WTC11 (cell line): ENCODE data around the gene GADL1. TPM values are rescaled to one million over a fixed set of nuclear protein-coding genes. Genes with fewer than 3 reads are reported as not detected.

ENCODE experiments used
- ATAC-seq: fragments of 200-7000 bp; cut with Tn5 transposase; 2 replicates; pipeline ENCODE4 v1.10.0; 2021; ENCODE audit warnings: mild to moderate bottlenecking, moderate library complexity
- CTCF ChIA-PET: fragments of 300-600 bp; sonication (Branson Sonifier 250); formaldehyde crosslinking; loops from one replicate; lab custom pipeline; 2021; ENCODE audit warnings: antibody characterized with exemption; lab: Charles Lee
- POLR2A ChIA-PET: fragments of 350-600 bp; sonication (Branson Sonifier 250); formaldehyde crosslinking; loops from one replicate; lab custom pipeline; 2021; ENCODE audit warnings: antibody characterized with exemption; lab: Charles Lee
- DNase-seq: peaks from one replicate; pipeline ENCODE4 v3.0.0; 2021; ENCODE audit warnings: low spot score
- H3K27ac Mint-ChIP-seq: 2 replicates; pipeline ENCODE4 v1.8.0; 2021; ENCODE audit warnings: mixed read lengths
- H3K27me3 Mint-ChIP-seq: 2 replicates; pipeline ENCODE4 v1.8.0; 2021; ENCODE audit warnings: low read depth, mild to moderate bottlenecking, moderate library complexity, mixed read lengths
- H3K36me3 Mint-ChIP-seq: 2 replicates; pipeline ENCODE4 v1.8.0; 2021; ENCODE audit warnings: mixed read lengths
- H3K4me1 Mint-ChIP-seq: 2 replicates; pipeline ENCODE4 v1.8.0; 2022; ENCODE audit warnings: mixed read lengths
- H3K4me3 Mint-ChIP-seq: 2 replicates; pipeline ENCODE4 v1.8.0; 2021; ENCODE audit warnings: mild to moderate bottlenecking, moderate library complexity, mixed read lengths
- H3K9me3 Mint-ChIP-seq: 2 replicates; pipeline ENCODE4 v1.8.0; 2021; ENCODE audit warnings: mixed read lengths
- AFF4 ChIP-seq: sonication (generic); formaldehyde crosslinking; IDR thresholded peaks from 2 replicates; pipeline ENCODE4 v1.8.1; 2023; ENCODE audit warnings: mild to moderate bottlenecking, missing genetic modification reagents, borderline replicate concordance
- AR ChIP-seq: fragments of 250-450 bp; sonication (Bioruptor Pico); IDR thresholded peaks from 2 replicates; pipeline ENCODE4 v1.9.0; 2021; ENCODE audit warnings: mild to moderate bottlenecking
- E2F1 ChIP-seq: sonication (generic); formaldehyde crosslinking; IDR thresholded peaks from 2 replicates; pipeline ENCODE4 v1.8.0; 2022; ENCODE audit warnings: mild to moderate bottlenecking, missing genetic modification reagents
- ELF4 ChIP-seq: sonication (generic); formaldehyde crosslinking; IDR thresholded peaks from 2 replicates; pipeline ENCODE4 v1.8.1; 2022; ENCODE audit warnings: low read depth, mild to moderate bottlenecking, moderate library complexity, missing genetic modification reagents
- EMX1 ChIP-seq: fragments of 250-450 bp; sonication (Bioruptor Pico); IDR thresholded peaks from 2 replicates; pipeline ENCODE4 v1.8.0; 2021; ENCODE audit warnings: mild to moderate bottlenecking
- GABPB1 ChIP-seq: sonication (generic); formaldehyde crosslinking; IDR thresholded peaks from 2 replicates; pipeline ENCODE4 v1.8.1; 2023; ENCODE audit warnings: mild to moderate bottlenecking, missing genetic modification reagents
- NFYB ChIP-seq: sonication (generic); formaldehyde crosslinking; conservative IDR thresholded peaks from 2 replicates; pipeline ENCODE4 v1.8.0; 2022; ENCODE audit warnings: low read depth, missing genetic modification reagents
- NR3C1 ChIP-seq: sonication (generic); formaldehyde crosslinking; conservative IDR thresholded peaks from 2 replicates; pipeline ENCODE4 v1.8.1; 2023; ENCODE audit warnings: low read depth, mild to moderate bottlenecking, missing genetic modification reagents
- OVOL2 ChIP-seq: fragments of 250-450 bp; sonication (Bioruptor Pico); IDR thresholded peaks from 2 replicates; pipeline ENCODE4 v1.9.0; 2021; ENCODE audit warnings: mild to moderate bottlenecking, borderline replicate concordance
- PRRX2 ChIP-seq: fragments of 250-450 bp; sonication (Bioruptor Pico); IDR thresholded peaks from 2 replicates; pipeline ENCODE4 v1.8.0; 2021; ENCODE audit warnings: mild to moderate bottlenecking
- SMAD3 ChIP-seq: sonication (generic); formaldehyde crosslinking; IDR thresholded peaks from 2 replicates; pipeline ENCODE4 v1.8.0; 2022; ENCODE audit warnings: missing genetic modification reagents, mild to moderate bottlenecking, borderline replicate concordance
- USF1 ChIP-seq: sonication (generic); formaldehyde crosslinking; IDR thresholded peaks from 2 replicates; pipeline ENCODE4 v1.8.0; 2022; ENCODE audit warnings: mild to moderate bottlenecking, missing genetic modification reagents
- ZNF121 ChIP-seq: sonication (generic); formaldehyde crosslinking; IDR thresholded peaks from 2 replicates; pipeline ENCODE4 v1.8.0; 2023; ENCODE audit warnings: missing genetic modification reagents
- ZNF425 ChIP-seq: fragments of 250-450 bp; sonication (Bioruptor Pico); conservative IDR thresholded peaks from 2 replicates; pipeline ENCODE4 v1.9.0; 2021; ENCODE audit warnings: mild to moderate bottlenecking
- total RNA-seq: library from RNA; stranded (reverse); gene quantifications from 3 replicates; pipeline ENCODE4 v1.2.3, GENCODE V29; 2021

Gene GADL1
- total RNA-seq, 1 experiment from 2014 or later = 0.15 TPM

GRCh38 chr3:30932513-30933098 is 38.1 kb upstream of the GADL1 start:
- TF ChIP-seq ZNF121 (no peak), OVOL2 (no peak), SMAD3 (no peak), NR3C1 (CRISPR knock-in tag) (no peak), E2F1 (no peak), PRRX2 (CRISPR knock-in tag) (no peak), AR (CRISPR knock-in tag) (no peak), EMX1 (CRISPR knock-in tag) (no peak), AFF4 (CRISPR knock-in tag) (no peak), ZNF425 (CRISPR knock-in tag) (no peak), GABPB1 (CRISPR knock-in tag) (no peak), ELF4 (no peak), NFYB (no peak), USF1 (CRISPR knock-in tag) (no peak)
- CTCF ChIA-PET = no interaction called here
- no peak for DNase-seq
- POLR2A ChIA-PET = interaction anchor here (0.7 kb wide), 1 partner anchor 902 kb away, joined by 6 read pairs; no protein-coding TSS in a partner anchor
- H3K4me1 Mint-ChIP-seq = no peaks in the 10 kb centered on the region
- H3K4me3 Mint-ChIP-seq = no peak overlapping the region
- no peak overlapping the region for H3K27ac Mint-ChIP-seq
- no peak for ATAC-seq
- H3K27me3 Mint-ChIP-seq = no peaks in the 10 kb centered on the region
- no peaks in the 10 kb centered on the region for H3K36me3 Mint-ChIP-seq
- peaks cover 24% of the 10 kb centered on the region for H3K9me3 Mint-ChIP-seq

GRCh38 chr3:30924763-30925162 is 30.3 kb upstream of the GADL1 start:
- DNase-seq = no peak
- H3K27me3 Mint-ChIP-seq = no peaks in the 10 kb centered on the region
- no peaks in the 10 kb centered on the region for H3K36me3 Mint-ChIP-seq
- no peak for ATAC-seq
- CTCF ChIA-PET = no interaction called here
- H3K4me1 Mint-ChIP-seq = no peaks in the 10 kb centered on the region
- no peak for TF ChIP-seq OVOL2
- POLR2A ChIA-PET = no interaction called here
- H3K27ac Mint-ChIP-seq = no peak overlapping the region
- peaks cover 16% of the 10 kb centered on the region for H3K9me3 Mint-ChIP-seq
- H3K4me3 Mint-ChIP-seq = no peak overlapping the region
